K562 treated with DMSO at 1 percent for 24 hours (cell line): Measurements from ENCODE around the gene UTF1. TPM values are rescaled to one million over a fixed set of nuclear protein-coding genes. Genes with fewer than 3 reads are reported as not detected.

Experiments used
- total RNA-seq: library from RNA; unstranded; fragments of 300-600 nt; gene quantifications from 2 replicates; pipeline ENCODE4 v1.2.3, GENCODE V29; 2022; ENCODE audit warnings: low read depth; ENCODE audit not compliant: insufficient read depth

UTF1 gene
- 0.36 TPM in 1 of 2 replicates, not detected in the other for total RNA-seq

DNA sequence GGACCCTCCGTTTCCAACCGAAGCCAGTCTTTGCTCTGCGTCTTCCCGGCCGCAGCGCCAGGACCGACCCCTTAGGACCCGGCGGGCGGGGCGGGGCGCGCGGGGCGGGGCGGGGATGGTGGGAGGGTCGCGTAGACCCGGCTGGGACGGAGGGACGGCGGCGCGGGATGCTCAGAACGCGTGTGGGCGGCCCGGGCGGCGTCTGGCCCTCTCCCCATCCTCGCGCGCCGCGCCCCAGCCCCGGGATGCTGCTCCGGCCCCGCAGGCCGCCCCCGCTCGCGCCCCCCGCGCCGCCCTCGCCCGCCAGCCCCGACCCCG is at the start of gene UTF1:
Gene UTF1 (plus strand): TSS at position 174 of the 318 bp plus-strand sequence. CDS start 72 bp downstream, at position 246.

GRCh38 chr10:133237588-133238465 is 7.8 kb downstream of the UTF1 start, which contains the start of gene VENTX:
Gene VENTX (plus strand): TSS chr10:133237855. CDS start chr10:133237915, 60 bp downstream.

DNA sequence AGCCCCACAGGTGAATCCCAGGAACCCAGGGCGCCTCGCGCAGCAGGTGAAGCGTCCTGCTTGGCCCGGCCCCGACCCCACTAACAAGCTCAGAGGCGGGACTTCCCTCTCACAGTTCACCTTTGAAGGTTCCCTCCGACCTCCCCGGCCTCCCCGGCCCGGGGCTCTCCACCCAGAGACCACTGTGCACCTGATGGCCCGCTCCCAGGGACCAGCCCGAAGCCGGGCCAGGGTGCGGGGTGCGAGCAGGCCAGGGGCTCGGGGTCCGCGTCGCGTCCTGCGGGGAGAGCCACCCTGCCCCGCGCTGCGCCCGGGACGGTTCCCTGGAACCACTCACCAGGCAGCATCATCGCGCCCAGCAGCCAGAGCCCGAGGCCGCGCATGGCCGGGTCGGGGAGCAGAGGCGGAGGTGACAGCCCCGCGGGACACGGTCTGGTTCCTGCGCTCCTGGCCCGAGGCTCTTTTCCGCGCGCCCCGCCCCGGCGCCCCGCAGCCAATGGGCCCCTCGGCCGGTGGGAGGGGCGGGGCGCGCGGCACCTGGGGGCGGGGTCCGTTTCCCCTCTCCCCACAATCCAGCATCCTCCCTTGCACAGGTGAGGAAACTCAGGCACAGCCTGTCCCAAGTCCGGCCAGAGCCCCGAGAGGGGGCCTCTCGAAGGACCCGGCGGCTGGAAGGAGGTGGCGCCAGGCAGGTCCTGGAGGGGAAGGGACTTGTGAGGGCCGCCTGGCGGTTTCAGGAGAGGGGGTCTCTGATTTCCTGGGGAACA is 46.6 kb downstream of the UTF1 start, which contains the start of gene ADAM8:
Gene ADAM8 (minus strand): TSS at position 434 of the 767 bp plus-strand sequence. CDS start 51 bp downstream, at position 383.

Other genes starting within 250 kb of the UTF1 start
- 0.25 TPM in 1 of 2 replicates, not detected in the other for gene ADGRA1, start 142.3 kb upstream of the UTF1 start, total RNA-seq
- gene KNDC1, start 70.0 kb upstream of the UTF1 start, total RNA-seq = 0.35 and 0.98 TPM in 2 replicates
- gene VENTX, start 7.6 kb downstream of the UTF1 start, total RNA-seq = 1.3 and 1.5 TPM in 2 replicates
- gene ADAM8, start 46.7 kb downstream of the UTF1 start, total RNA-seq = 5.2 and 6.0 TPM in 2 replicates
- 36.7 and 41.7 TPM in 2 replicates for gene TUBGCP2, start 78.7 kb downstream of the UTF1 start, total RNA-seq
- 46.4 and 49.4 TPM in 2 replicates for gene ZNF511, start 78.7 kb downstream of the UTF1 start, total RNA-seq
- not detected in 2 replicates for gene CALY, start 106.7 kb downstream of the UTF1 start, total RNA-seq
- not detected in 2 replicates for gene PRAP1, start 117.2 kb downstream of the UTF1 start, total RNA-seq
- 14.8 and 15.0 TPM in 2 replicates for gene FUOM, start 127.8 kb downstream of the UTF1 start, total RNA-seq
- 82.2 and 87.2 TPM in 2 replicates for gene ECHS1, start 143.1 kb downstream of the UTF1 start, total RNA-seq
- gene PAOX, start 149.0 kb downstream of the UTF1 start, total RNA-seq = 4.4 and 5.6 TPM in 2 replicates
- gene MTG1, start 163.9 kb downstream of the UTF1 start, total RNA-seq = 20.2 and 25.7 TPM in 2 replicates
- 1.4 and 1.5 TPM in 2 replicates for gene SPRN, start 194.4 kb downstream of the UTF1 start, total RNA-seq
- 3.2 and 4.9 TPM in 2 replicates for gene SCART1, start 223.7 kb downstream of the UTF1 start, total RNA-seq